Measurements from ENCODE around the gene NANOS2. TPM values are rescaled to one million over a fixed set of nuclear protein-coding genes. Genes with fewer than 3 reads are reported as not detected.

NANOS2 gene
- total and polyA plus RNA-seq, 2 of the 13 experiments (the other 11 are each of a cell fraction or from before 2014, with no cell fraction given), result not detected

GRCh38 chr19:45876411-45877197 is 38.0 kb downstream of the NANOS2 start (continued):
- 0 out of 2 replicates have a peak, but pooled peaks have one; percentile 49 for TF ChIP-seq NCOA1 (CRISPR knock-in tag; IDR thresholded peaks at IDR 0.05)
- TF ChIP-seq MED8 (CRISPR knock-in tag; IDR thresholded peaks at IDR 0.05; ENCODE audit: insufficient replicate concordance), result peak; percentile 61
- TF ChIP-seq AKAP8 (CRISPR knock-in tag; IDR thresholded peaks at IDR 0.05), result 0 out of 2 replicates have a peak, but pooled peaks have one; percentile 45
- TF ChIP-seq POLR2AphosphoS2 (IDR thresholded peaks at IDR 0.05; ENCODE audit: low read depth, low read length), result no peak
- peak; percentile 35; the same call in 1 of the 2 replicates for TF ChIP-seq ZNF652 (CRISPR knock-in tag; IDR thresholded peaks at IDR 0.05; ENCODE audit: borderline replicate concordance, low read depth)
- TF ChIP-seq SOX6 (IDR thresholded peaks at IDR 0.05), result no peak
- peak; percentile 39; the same call in 1 of the 2 replicates for TF ChIP-seq SOX6 (CRISPR knock-in tag; IDR thresholded peaks at IDR 0.05)
- TF ChIP-seq ATF7 (IDR thresholded peaks at IDR 0.05), result no peak
- no peak for TF ChIP-seq ATF7 (CRISPR knock-in tag; IDR thresholded peaks at IDR 0.05)
- TF ChIP-seq GATAD2A (CRISPR knock-in tag; IDR thresholded peaks at IDR 0.05), result peak; percentile 59
- peak; percentile 62 for TF ChIP-seq ZSCAN31 (CRISPR knock-in tag; IDR thresholded peaks at IDR 0.05; ENCODE audit: low read depth)
- TF ChIP-seq ZFY (CRISPR knock-in tag; IDR thresholded peaks at IDR 0.05), result peak; percentile 81
- TF ChIP-seq ZNF883 (CRISPR knock-in tag; IDR thresholded peaks at IDR 0.05; ENCODE audit: not compliant biosample characterization), result peak; percentile 81
- 0 out of 2 replicates have a peak, but pooled peaks have one; percentile 46 for TF ChIP-seq HNRNPUL1 (IDR thresholded peaks at IDR 0.05; ENCODE audit: low read depth, low read length)
- peak; percentile 93 for TF ChIP-seq ZBTB7B (CRISPR knock-in tag; IDR thresholded peaks at IDR 0.05)
- TF ChIP-seq YEATS2 (CRISPR knock-in tag; IDR thresholded peaks at IDR 0.05; ENCODE audit: borderline replicate concordance), result 0 out of 2 replicates have a peak, but pooled peaks have one; percentile 48
- TF ChIP-seq ZBTB3 (CRISPR knock-in tag; IDR thresholded peaks at IDR 0.05; ENCODE audit: borderline replicate concordance, low read depth), result no peak
- TF ChIP-seq AHR (CRISPR knock-in tag; IDR thresholded peaks at IDR 0.05), result 0 out of 2 replicates have a peak, but pooled peaks have one; percentile 14
- TF ChIP-seq ZNF138 (CRISPR knock-in tag; IDR thresholded peaks at IDR 0.05; ENCODE audit: low read depth), result 0 out of 2 replicates have a peak, but pooled peaks have one; percentile 33
- 0 out of 2 replicates have a peak, but pooled peaks have one; percentile 32 for TF ChIP-seq ZKSCAN8 (CRISPR knock-in tag; IDR thresholded peaks at IDR 0.05; ENCODE audit: borderline replicate concordance)
- TF ChIP-seq ZNF75D (CRISPR knock-in tag; IDR thresholded peaks at IDR 0.05; ENCODE audit: borderline replicate concordance), result no peak
- no peak for TF ChIP-seq SP1 (IDR thresholded peaks at IDR 0.05)
- 0 out of 2 replicates have a peak, but pooled peaks have one; percentile 39 for TF ChIP-seq SP1 (CRISPR knock-in tag; IDR thresholded peaks at IDR 0.05)
- no peak for TF ChIP-seq EZH2 (conservative IDR thresholded peaks at IDR 0.05; ENCODE audit: low read depth, low read length)
- TF ChIP-seq GABPB1 (CRISPR knock-in tag; IDR thresholded peaks at IDR 0.05), result peak; percentile 71; the same call in 1 of the 2 replicates
- TF ChIP-seq NFAT5 (CRISPR knock-in tag; IDR thresholded peaks at IDR 0.05), result no peak; the same call in 1 of the 2 replicates

All from HepG2 (cell line).